GM12878 (cell line): ENCODE data around the gene GPC2. TPM values are rescaled to one million over a fixed set of nuclear protein-coding genes. Genes with fewer than 3 reads are reported as not detected.

Source experiments
- BCL11A ChIP-seq: IDR thresholded peaks from 2 replicates; pipeline ENCODE4 v1.6.1; 2011; ENCODE audit warnings: low read depth, low read length
- DPF2 ChIP-seq: fragments of 450-650 bp; IDR thresholded peaks from 2 replicates; pipeline ENCODE4 v1.6.1; 2017; ENCODE audit warnings: mild to moderate bottlenecking
- ETV6 ChIP-seq, 2 experiments: fragments of 450-650 bp in 1 of 2; IDR thresholded peaks in 1 of 2; conservative IDR thresholded peaks in 1 of 2; 2 replicates each; pipeline ENCODE4 v1.6.1; 2014; ENCODE audit warnings: antibody characterized with exemption in 1 of 2, borderline replicate concordance in 1 of 2, low read depth in 1 of 2, mild to moderate bottlenecking in 1 of 2, moderate library complexity in 1 of 2
- JUNB ChIP-seq: IDR thresholded peaks from 2 replicates; pipeline ENCODE4 v1.6.1; 2016; ENCODE audit warnings: antibody characterized with exemption, mild to moderate bottlenecking
- MAX ChIP-seq: IDR thresholded peaks from 2 replicates; pipeline ENCODE4 v1.6.1; 2012; ENCODE audit warnings: low read depth, low read length, improper control_type of control experiment
- NBN ChIP-seq: fragments of 450-650 bp; IDR thresholded peaks from 2 replicates; pipeline ENCODE4 v1.6.1; 2016
- NKRF ChIP-seq: fragments of 450-650 bp; conservative IDR thresholded peaks from 2 replicates; pipeline ENCODE4 v1.6.1; 2017; ENCODE audit warnings: mild to moderate bottlenecking, moderate library complexity
- PAX5 ChIP-seq: IDR thresholded peaks from 2 replicates; pipeline ENCODE4 v1.6.1; 2011; ENCODE audit warnings: low read depth, low read length, borderline replicate concordance
- PRDM15 ChIP-seq: fragments of 450-650 bp; formaldehyde crosslinking; IDR thresholded peaks from 2 replicates; pipeline ENCODE4 v1.4.0; 2020; ENCODE audit warnings: mild to moderate bottlenecking, moderate library complexity
- SMAD1 ChIP-seq: fragments of 450-650 bp; IDR thresholded peaks from 2 replicates; pipeline ENCODE4 v1.6.1; 2018; ENCODE audit warnings: mild to moderate bottlenecking, low read depth; ENCODE audit not compliant: partially characterized antibody
- SMAD5 ChIP-seq: IDR thresholded peaks from 2 replicates; pipeline ENCODE4 v1.6.1; 2016; ENCODE audit warnings: antibody characterized with exemption, low read depth
- SREBF2 ChIP-seq: IDR thresholded peaks from 2 replicates; pipeline ENCODE4 v1.6.1; 2012; ENCODE audit warnings: mild to moderate bottlenecking, low read length
- polyA plus RNA-seq, 11 experiments: library from polyadenylated mRNA; depleted of rRNA in 4 of 11; unstranded in 6 of 11; stranded (reverse) in 5 of 11; fragments of >200 nt; fragmentation: Nextera tagmentation in 4 of 11; fragmentation: Illumina TruSeq in 1 of 11; extraction: Ambion mirVana in 4 of 11; extraction: Trizol in 1 of 11; gene quantifications; 1 replicate in 1 of 11; 2 replicates in 10 of 11; pipeline versions ENCODE4 v1.2.1 to v1.2.3, GENCODE V29; 2011 to 2016; ENCODE audit warnings: inconsistent platforms in 2 of 11, missing spikeins in 2 of 11, low read depth in 1 of 11
- total RNA-seq, 4 experiments: library from RNA; depleted of rRNA in 3 of 4; stranded (reverse); fragments of >200 nt in 3 of 4; fragmentation: Illumina TruSeq in 1 of 4; extraction: Trizol in 1 of 4; gene quantifications; 2 replicates each; pipeline versions ENCODE4 v1.2.1 to v1.2.3, GENCODE V29; 2013 to 2021
- TF ChIP-seq, protein P1 (sequence below): fragments of 150-350 bp; IDR thresholded peaks from 2 replicates; pipeline ENCODE4 v1.6.1; 2016; ENCODE audit warnings: low read depth, low read length
- TF ChIP-seq, protein P2 (sequence below): fragments of 450-650 bp; IDR thresholded peaks from 2 replicates; pipeline ENCODE4 v1.6.1; 2016; ENCODE audit warnings: mild to moderate bottlenecking
- TF ChIP-seq, protein P3 (sequence below): fragments of 450-650 bp; IDR thresholded peaks from 2 replicates; pipeline ENCODE4 v1.6.1; 2017; ENCODE audit warnings: mild to moderate bottlenecking, low read depth, inconsistent platforms; ENCODE audit not compliant: poor library complexity, severe bottlenecking

GPC2 gene
- total and polyA plus RNA-seq, 10 of the 15 experiments (the other 5 are each of a cell fraction or from before 2014, with no cell fraction given) = 0.19 to 6.3 (median 0.77) TPM

GRCh38 chr7:100158229-100159098 lies 18.7 kb downstream of the GPC2 start, which contains the start of gene TRAPPC14 (continued):
- TF ChIP-seq PRDM15 (CRISPR knock-in tag) = no peak
- TF ChIP-seq NBN = peak; percentile 68; the same call in 1 of the 2 replicates
- TF ChIP-seq NKRF = peak; percentile 93
- TF ChIP-seq BCL11A = no peak
- peak; percentile 83 for TF ChIP-seq DPF2
- TF ChIP-seq SMAD5 = peak; percentile 31; the same call in 1 of the 2 replicates
- no peak; a peak in 1 of 4 replicates for TF ChIP-seq ETV6 (conservative IDR thresholded peaks at IDR 0.05 in 1 of 2, IDR thresholded peaks at IDR 0.05 in 1 of 2; ENCODE audit: borderline replicate concordance in 1 of 2, low read depth in 1 of 2)
- TF ChIP-seq JUNB = no peak
- no peak for TF ChIP-seq SREBF2
- TF ChIP-seq, protein P1, sequence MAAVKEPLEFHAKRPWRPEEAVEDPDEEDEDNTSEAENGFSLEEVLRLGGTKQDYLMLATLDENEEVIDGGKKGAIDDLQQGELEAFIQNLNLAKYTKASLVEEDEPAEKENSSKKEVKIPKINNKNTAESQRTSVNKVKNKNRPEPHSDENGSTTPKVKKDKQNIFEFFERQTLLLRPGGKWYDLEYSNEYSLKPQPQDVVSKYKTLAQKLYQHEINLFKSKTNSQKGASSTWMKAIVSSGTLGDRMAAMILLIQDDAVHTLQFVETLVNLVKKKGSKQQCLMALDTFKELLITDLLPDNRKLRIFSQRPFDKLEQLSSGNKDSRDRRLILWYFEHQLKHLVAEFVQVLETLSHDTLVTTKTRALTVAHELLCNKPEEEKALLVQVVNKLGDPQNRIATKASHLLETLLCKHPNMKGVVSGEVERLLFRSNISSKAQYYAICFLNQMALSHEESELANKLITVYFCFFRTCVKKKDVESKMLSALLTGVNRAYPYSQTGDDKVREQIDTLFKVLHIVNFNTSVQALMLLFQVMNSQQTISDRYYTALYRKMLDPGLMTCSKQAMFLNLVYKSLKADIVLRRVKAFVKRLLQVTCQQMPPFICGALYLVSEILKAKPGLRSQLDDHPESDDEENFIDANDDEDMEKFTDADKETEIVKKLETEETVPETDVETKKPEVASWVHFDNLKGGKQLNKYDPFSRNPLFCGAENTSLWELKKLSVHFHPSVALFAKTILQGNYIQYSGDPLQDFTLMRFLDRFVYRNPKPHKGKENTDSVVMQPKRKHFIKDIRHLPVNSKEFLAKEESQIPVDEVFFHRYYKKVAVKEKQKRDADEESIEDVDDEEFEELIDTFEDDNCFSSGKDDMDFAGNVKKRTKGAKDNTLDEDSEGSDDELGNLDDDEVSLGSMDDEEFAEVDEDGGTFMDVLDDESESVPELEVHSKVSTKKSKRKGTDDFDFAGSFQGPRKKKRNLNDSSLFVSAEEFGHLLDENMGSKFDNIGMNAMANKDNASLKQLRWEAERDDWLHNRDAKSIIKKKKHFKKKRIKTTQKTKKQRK = no peak
- TF ChIP-seq SMAD1 = no peak
- TF ChIP-seq, protein P2, sequence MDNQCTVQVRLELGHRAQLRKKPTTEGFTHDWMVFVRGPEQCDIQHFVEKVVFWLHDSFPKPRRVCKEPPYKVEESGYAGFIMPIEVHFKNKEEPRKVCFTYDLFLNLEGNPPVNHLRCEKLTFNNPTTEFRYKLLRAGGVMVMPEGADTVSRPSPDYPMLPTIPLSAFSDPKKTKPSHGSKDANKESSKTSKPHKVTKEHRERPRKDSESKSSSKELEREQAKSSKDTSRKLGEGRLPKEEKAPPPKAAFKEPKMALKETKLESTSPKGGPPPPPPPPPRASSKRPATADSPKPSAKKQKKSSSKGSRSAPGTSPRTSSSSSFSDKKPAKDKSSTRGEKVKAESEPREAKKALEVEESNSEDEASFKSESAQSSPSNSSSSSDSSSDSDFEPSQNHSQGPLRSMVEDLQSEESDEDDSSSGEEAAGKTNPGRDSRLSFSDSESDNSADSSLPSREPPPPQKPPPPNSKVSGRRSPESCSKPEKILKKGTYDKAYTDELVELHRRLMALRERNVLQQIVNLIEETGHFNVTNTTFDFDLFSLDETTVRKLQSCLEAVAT = peak; percentile 29; the same call in 1 of the 2 replicates
- peak; percentile 46; the same call in 1 of the 2 replicates for TF ChIP-seq PAX5
- TF ChIP-seq, protein P3, sequence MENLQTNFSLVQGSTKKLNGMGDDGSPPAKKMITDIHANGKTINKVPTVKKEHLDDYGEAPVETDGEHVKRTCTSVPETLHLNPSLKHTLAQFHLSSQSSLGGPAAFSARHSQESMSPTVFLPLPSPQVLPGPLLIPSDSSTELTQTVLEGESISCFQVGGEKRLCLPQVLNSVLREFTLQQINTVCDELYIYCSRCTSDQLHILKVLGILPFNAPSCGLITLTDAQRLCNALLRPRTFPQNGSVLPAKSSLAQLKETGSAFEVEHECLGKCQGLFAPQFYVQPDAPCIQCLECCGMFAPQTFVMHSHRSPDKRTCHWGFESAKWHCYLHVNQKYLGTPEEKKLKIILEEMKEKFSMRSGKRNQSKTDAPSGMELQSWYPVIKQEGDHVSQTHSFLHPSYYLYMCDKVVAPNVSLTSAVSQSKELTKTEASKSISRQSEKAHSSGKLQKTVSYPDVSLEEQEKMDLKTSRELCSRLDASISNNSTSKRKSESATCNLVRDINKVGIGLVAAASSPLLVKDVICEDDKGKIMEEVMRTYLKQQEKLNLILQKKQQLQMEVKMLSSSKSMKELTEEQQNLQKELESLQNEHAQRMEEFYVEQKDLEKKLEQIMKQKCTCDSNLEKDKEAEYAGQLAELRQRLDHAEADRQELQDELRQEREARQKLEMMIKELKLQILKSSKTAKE = no peak
- no peak for TF ChIP-seq MAX
